Measurements from ENCODE around the gene AADAT.

DNA sequence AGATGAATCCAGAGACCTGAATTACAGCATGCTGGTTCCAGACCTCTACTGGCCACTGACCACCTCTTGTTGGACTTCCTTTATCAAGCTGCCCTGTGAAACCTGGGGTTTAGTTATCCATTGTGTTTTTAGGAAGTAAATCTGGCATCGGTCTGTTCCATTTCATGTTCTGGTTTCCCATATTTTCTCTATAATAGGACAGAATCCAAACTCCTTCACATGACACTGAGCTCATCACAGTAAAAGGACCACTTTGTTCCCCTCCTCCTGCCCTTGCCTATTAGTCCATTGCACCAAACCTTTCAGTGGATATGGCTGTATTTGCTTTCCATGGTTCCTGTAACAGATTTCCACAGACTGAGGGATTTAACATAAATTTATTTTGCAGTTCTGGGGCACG lies 67.5 kb downstream of the AADAT start:
- TF ChIP-seq, protein P1, sequence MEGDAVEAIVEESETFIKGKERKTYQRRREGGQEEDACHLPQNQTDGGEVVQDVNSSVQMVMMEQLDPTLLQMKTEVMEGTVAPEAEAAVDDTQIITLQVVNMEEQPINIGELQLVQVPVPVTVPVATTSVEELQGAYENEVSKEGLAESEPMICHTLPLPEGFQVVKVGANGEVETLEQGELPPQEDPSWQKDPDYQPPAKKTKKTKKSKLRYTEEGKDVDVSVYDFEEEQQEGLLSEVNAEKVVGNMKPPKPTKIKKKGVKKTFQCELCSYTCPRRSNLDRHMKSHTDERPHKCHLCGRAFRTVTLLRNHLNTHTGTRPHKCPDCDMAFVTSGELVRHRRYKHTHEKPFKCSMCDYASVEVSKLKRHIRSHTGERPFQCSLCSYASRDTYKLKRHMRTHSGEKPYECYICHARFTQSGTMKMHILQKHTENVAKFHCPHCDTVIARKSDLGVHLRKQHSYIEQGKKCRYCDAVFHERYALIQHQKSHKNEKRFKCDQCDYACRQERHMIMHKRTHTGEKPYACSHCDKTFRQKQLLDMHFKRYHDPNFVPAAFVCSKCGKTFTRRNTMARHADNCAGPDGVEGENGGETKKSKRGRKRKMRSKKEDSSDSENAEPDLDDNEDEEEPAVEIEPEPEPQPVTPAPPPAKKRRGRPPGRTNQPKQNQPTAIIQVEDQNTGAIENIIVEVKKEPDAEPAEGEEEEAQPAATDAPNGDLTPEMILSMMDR (IDR thresholded peaks at IDR 0.05 in 4 of 5, conservative IDR thresholded peaks at IDR 0.05 in 1 of 5), result no peak
- TF ChIP-seq POLR2A (IDR thresholded peaks at IDR 0.05), result no peak

All from gastrocnemius medialis (tissue), 4 donors.